ENCODE measurements around the gene RAB10. TPM values are rescaled to one million over a fixed set of nuclear protein-coding genes. Genes with fewer than 3 reads are reported as not detected.

Gene RAB10
- total RNA-seq, 1 experiment from 2014 or later, result 138 TPM

- BruUV-seq (replicated peaks), result no TSS peak
- Histone ChIP-seq H3K27me3 (ENCODE audit: low read length) (no peaks in the 10 kb centered on the region), H3K27ac (ENCODE audit: low read length) (no peak overlapping the region), H3K4me1 (ENCODE audit: insufficient read depth, low read length) (0 out of 2 replicates have a peak, but pooled peaks cover 4% of the 10 kb centered on the region), H3K4me2 (ENCODE audit: low read length) (peak overlapping the region; percentile 87), H4K20me1 (ENCODE audit: low read length) (no peaks in the 10 kb centered on the region), H3F3A (ENCODE audit: low read length, unreplicated experiment) (no peaks in the 10 kb centered on the region), H3K9me3 (ENCODE audit: low read length) (no peaks in the 10 kb centered on the region), H3K36me3 (ENCODE audit: low read depth, low read length) (no peaks in the 10 kb centered on the region), H2AFZ (ENCODE audit: low read length) (0 out of 2 replicates have a peak overlapping the region, but pooled peaks have one; percentile 85), H3K9ac (ENCODE audit: low read length) (no peak overlapping the region), H3K79me2 (ENCODE audit: low read length) (no peaks in the 10 kb centered on the region), H3K4me3 (ENCODE audit: low read length) (peak overlapping the region; percentile 66; the same call in 1 of the 2 replicates), H3K9me2 (replicated peaks; ENCODE audit: low read length) (no peaks in the 10 kb centered on the region)
- ChIA-PET CTCF (no interaction called here), POLR2A (ENCODE audit: unreplicated experiment) (no interaction called here)
- DNase-seq (no peak), ATAC-seq (no peak)
- TF ChIP-seq CTCF (conservative IDR thresholded peaks at IDR 0.05; ENCODE audit: low read depth, low read length), result no peak
- TF ChIP-seq EZH2 (IDR thresholded peaks at IDR 0.05; ENCODE audit: low read length, unreplicated experiment), result no peak
- no peak for TF ChIP-seq EZH2phosphoT487 (IDR thresholded peaks at IDR 0.05; ENCODE audit: borderline replicate concordance, low read length)
- intact Hi-C loops (cut with micrococcal nuclease), result no loop called here
These were observed 144.4 kb downstream of the RAB10 start for GRCh38 chr2:26178246-26178645.

- peak overlapping the region; percentile 87 for H3K4me2 ChIP-seq (ENCODE audit: low read length)
- peak overlapping the region; percentile 85 for H2AFZ ChIP-seq (ENCODE audit: low read length)
- DNase-seq, result peak; percentile 17
- H3K27me3 ChIP-seq (ENCODE audit: low read length), result no peaks in the 10 kb centered on the region
- H3K9ac ChIP-seq (ENCODE audit: low read length), result peak overlapping the region; percentile 31; the same call in 1 of the 2 replicates
- no peaks in the 10 kb centered on the region for H3K9me2 ChIP-seq (replicated peaks; ENCODE audit: low read length)
- no peaks in the 10 kb centered on the region for H3K36me3 ChIP-seq (ENCODE audit: low read depth, low read length)
- H4K20me1 ChIP-seq (ENCODE audit: low read length), result no peaks in the 10 kb centered on the region
- no peaks in the 10 kb centered on the region for H3K9me3 ChIP-seq (ENCODE audit: low read length)
- CTCF ChIA-PET, result no interaction called here
- POLR2A ChIA-PET (ENCODE audit: unreplicated experiment), result no interaction called here
- H3F3A ChIP-seq (ENCODE audit: low read length, unreplicated experiment), result no peaks in the 10 kb centered on the region
- peak overlapping the region; percentile 66 for H3K4me3 ChIP-seq (ENCODE audit: low read length)
- TF ChIP-seq CTCF (conservative IDR thresholded peaks at IDR 0.05; ENCODE audit: low read depth, low read length), result no peak
- no peak for TF ChIP-seq EZH2phosphoT487 (IDR thresholded peaks at IDR 0.05; ENCODE audit: borderline replicate concordance, low read length)
- no peak for TF ChIP-seq EZH2 (IDR thresholded peaks at IDR 0.05; ENCODE audit: low read length, unreplicated experiment)
- no peaks in the 10 kb centered on the region for H3K79me2 ChIP-seq (ENCODE audit: low read length)
- ATAC-seq, result peak; percentile 62
- intact Hi-C loops (cut with micrococcal nuclease), result no loop called here
- no TSS peak for BruUV-seq (replicated peaks)
- 0 out of 2 replicates have a peak, but pooled peaks cover 4% of the 10 kb centered on the region for H3K4me1 ChIP-seq (ENCODE audit: insufficient read depth, low read length)
- no peak overlapping the region for H3K27ac ChIP-seq (ENCODE audit: low read length)
These were observed 145.0 kb downstream of the RAB10 start for GRCh38 chr2:26178746-26179436.

- H3K4me2 ChIP-seq (ENCODE audit: low read length), result peak overlapping the region; percentile 87
- H3K27ac ChIP-seq (ENCODE audit: low read length), result no peak overlapping the region
- H3K79me2 ChIP-seq (ENCODE audit: low read length), result no peaks in the 10 kb centered on the region
- peak overlapping the region; percentile 85 for H2AFZ ChIP-seq (ENCODE audit: low read length)
- intact Hi-C loops (cut with micrococcal nuclease), result no loop called here
- ChIA-PET CTCF (no interaction called here), POLR2A (ENCODE audit: unreplicated experiment) (no interaction called here)
- H3K36me3 ChIP-seq (ENCODE audit: low read depth, low read length), result no peaks in the 10 kb centered on the region
- no TSS peak for BruUV-seq (replicated peaks)
- H3F3A ChIP-seq (ENCODE audit: low read length, unreplicated experiment), result no peaks in the 10 kb centered on the region
- H3K9me2 ChIP-seq (replicated peaks; ENCODE audit: low read length), result no peaks in the 10 kb centered on the region
- H4K20me1 ChIP-seq (ENCODE audit: low read length), result no peaks in the 10 kb centered on the region
- no peak for TF ChIP-seq CTCF (conservative IDR thresholded peaks at IDR 0.05; ENCODE audit: low read depth, low read length)
- TF ChIP-seq EZH2 (IDR thresholded peaks at IDR 0.05; ENCODE audit: low read length, unreplicated experiment), result no peak
- TF ChIP-seq EZH2phosphoT487 (IDR thresholded peaks at IDR 0.05; ENCODE audit: borderline replicate concordance, low read length), result no peak
- no peaks in the 10 kb centered on the region for H3K9me3 ChIP-seq (ENCODE audit: low read length)
- no peak overlapping the region for H3K9ac ChIP-seq (ENCODE audit: low read length)
- H3K4me1 ChIP-seq (ENCODE audit: insufficient read depth, low read length), result 0 out of 2 replicates have a peak, but pooled peaks cover 4% of the 10 kb centered on the region
- no peaks in the 10 kb centered on the region for H3K27me3 ChIP-seq (ENCODE audit: low read length)
- no peak for DNase-seq
- no peak for ATAC-seq
- H3K4me3 ChIP-seq (ENCODE audit: low read length), result peak overlapping the region; percentile 66
These were observed 145.6 kb downstream of the RAB10 start for GRCh38 chr2:26179446-26179913.
